ENCODE results near the gene CLIP2. TPM values are rescaled to one million over a fixed set of nuclear protein-coding genes. Genes with fewer than 3 reads are reported as not detected.
"Not testable (repeated sequence)": the region's sequence is repeated elsewhere in the genome, so short reads cannot be mapped to it uniquely, and the experiment has no call there.

Gene CLIP2
- total RNA-seq, 1 donor, result 55.7 TPM

- DNase-seq (ENCODE audit: low read depth), result no peak
- no peak for TF ChIP-seq CTCF (IDR thresholded peaks at IDR 0.05; ENCODE audit: insufficient read depth, low read depth, low read length)
- no peak overlapping the region for H3K4me3 ChIP-seq (ENCODE audit: low read depth, low read length)
Measured at GRCh38 chr7:74388880-74389415, 99.7 kb downstream of the CLIP2 start.

- TF ChIP-seq CTCF (IDR thresholded peaks at IDR 0.05; ENCODE audit: insufficient read depth, low read depth, low read length), result peak; percentile 42
- not testable (repeated sequence) for H3K4me3 ChIP-seq (ENCODE audit: low read depth, low read length)
- DNase-seq (ENCODE audit: low read depth), result peak; percentile 77
Measured at GRCh38 chr7:74393722-74394121, 104.5 kb downstream of the CLIP2 start.

GRCh38 chr7:74394601-74395000, 105.4 kb downstream of the CLIP2 start:
- TF ChIP-seq CTCF (IDR thresholded peaks at IDR 0.05; ENCODE audit: insufficient read depth, low read depth, low read length), result peak; percentile 44
- DNase-seq (ENCODE audit: low read depth), result peak; percentile 72

GRCh38 chr7:74395745-74396311, 106.6 kb downstream of the CLIP2 start:
- H3K4me3 ChIP-seq (ENCODE audit: low read depth, low read length), result no peak overlapping the region
- no peak for TF ChIP-seq CTCF (IDR thresholded peaks at IDR 0.05; ENCODE audit: insufficient read depth, low read depth, low read length)

More at GRCh38 chr7:74394601-74395000, 105.4 kb downstream of the CLIP2 start:
- not testable (repeated sequence) for H3K4me3 ChIP-seq (ENCODE audit: low read depth, low read length)

GRCh38 chr7:74396993-74397392, 107.8 kb downstream of the CLIP2 start:
- TF ChIP-seq CTCF (IDR thresholded peaks at IDR 0.05; ENCODE audit: insufficient read depth, low read depth, low read length), result no peak
- no peak for DNase-seq (ENCODE audit: low read depth)
- no peak overlapping the region for H3K4me3 ChIP-seq (ENCODE audit: low read depth, low read length)

More at GRCh38 chr7:74395745-74396311, 106.6 kb downstream of the CLIP2 start:
- DNase-seq (ENCODE audit: low read depth), result no peak

- H3K4me3 ChIP-seq (ENCODE audit: low read depth, low read length), result no peak overlapping the region
- DNase-seq (ENCODE audit: low read depth), result no peak
- no peak for TF ChIP-seq CTCF (IDR thresholded peaks at IDR 0.05; ENCODE audit: insufficient read depth, low read depth, low read length)
Measured at GRCh38 chr7:74398426-74398825, 109.2 kb downstream of the CLIP2 start.

- no peak overlapping the region for H3K4me3 ChIP-seq (ENCODE audit: low read depth, low read length)
- TF ChIP-seq CTCF (IDR thresholded peaks at IDR 0.05; ENCODE audit: insufficient read depth, low read depth, low read length), result no peak
- no peak for DNase-seq (ENCODE audit: low read depth)
Measured at GRCh38 chr7:74399006-74399405, 109.8 kb downstream of the CLIP2 start.
